ENCODE data around the gene MSRB1.

GRCh38 chr16:1895949-1896675 is 46.9 kb downstream of the MSRB1 start:
- TF ChIP-seq BHLHE40 (IDR thresholded peaks at IDR 0.05; ENCODE audit: borderline replicate concordance) (no peak), TARDBP (IDR thresholded peaks at IDR 0.05) (no peak), FOXA1 (IDR thresholded peaks at IDR 0.05) (no peak), PKNOX1 (IDR thresholded peaks at IDR 0.05) (no peak), NFRKB (IDR thresholded peaks at IDR 0.05) (no peak), SP1 (IDR thresholded peaks at IDR 0.05) (no peak), SUZ12 (IDR thresholded peaks at IDR 0.05) (no peak), FOXK2 (IDR thresholded peaks at IDR 0.05) (no peak), FOXM1 (IDR thresholded peaks at IDR 0.05; ENCODE audit: borderline replicate concordance) (no peak), ARNT (IDR thresholded peaks at IDR 0.05) (no peak), ZNF384 (IDR thresholded peaks at IDR 0.05) (no peak), HDGF (IDR thresholded peaks at IDR 0.05; ENCODE audit: borderline replicate concordance) (no peak), CTBP1 (IDR thresholded peaks at IDR 0.05; ENCODE audit: borderline replicate concordance) (no peak)

Data from HEK293T (cell line).